ENCODE data around the gene MARCKSL1.
"Not testable (repeated sequence)": the region's sequence is repeated elsewhere in the genome, so short reads cannot be mapped to it uniquely, and the experiment has no call there.

- TF ChIP-seq CTCF, POLR2A (IDR thresholded peaks at IDR 0.05): not testable (repeated sequence)
These were observed 51.3 kb downstream of the MARCKSL1 start for GRCh38 chr1:32284777-32285176.

Data from lower leg skin (tissue), 3 donors.